MCF 10A (cell line): Measurements from ENCODE around the gene ADAMTS3. TPM values are rescaled to one million over a fixed set of nuclear protein-coding genes. Genes with fewer than 3 reads are reported as not detected.

Experiments used
- BruUV-seq: library from RNA; stranded (reverse); fragments of 400-500 nt; replicated peaks from 2 replicates; lab custom pipeline; 2021; lab: Mats Ljungman, UMichigan
- CTCF ChIA-PET: fragments of 300-600 bp; sonication (Branson Sonifier 250); formaldehyde crosslinking; extraction: SDS; loops from one replicate; lab custom pipeline; 2021; ENCODE audit warnings: antibody characterized with exemption, inconsistent platforms; lab: Yijun Ruan, JAX
- POLR2A ChIA-PET: fragments of 300-600, 350-650 bp; sonication (Branson Sonifier 250); formaldehyde crosslinking; extraction: SDS; loops from one replicate; lab custom pipeline; 2020; ENCODE audit warnings: antibody characterized with exemption, inconsistent platforms; lab: Yijun Ruan, JAX
- DNase-seq: peaks from one replicate; pipeline ENCODE4 v3.0.0-alpha.2; 2018; ENCODE audit not compliant: unreplicated experiment
- H3K27ac Mint-ChIP-seq: one replicate; pipeline ENCODE4 v1.8.0; 2022; ENCODE audit warnings: mild to moderate bottlenecking, low read depth, mixed read lengths; ENCODE audit not compliant: unreplicated experiment
- H3K27me3 Mint-ChIP-seq: one replicate; pipeline ENCODE4 v1.8.0; 2022; ENCODE audit warnings: mixed read lengths; ENCODE audit not compliant: insufficient read depth, unreplicated experiment
- H3K36me3 Mint-ChIP-seq: one replicate; pipeline ENCODE4 v1.8.0; 2022; ENCODE audit warnings: mild to moderate bottlenecking, moderate library complexity, mixed read lengths; ENCODE audit not compliant: insufficient read depth, unreplicated experiment
- H3K4me1 Mint-ChIP-seq: one replicate; pipeline ENCODE4 v1.8.0; 2022; ENCODE audit warnings: mixed read lengths; ENCODE audit not compliant: insufficient read depth, unreplicated experiment
- H3K4me3 Mint-ChIP-seq: one replicate; pipeline ENCODE4 v1.8.0; 2022; ENCODE audit warnings: mild to moderate bottlenecking, moderate library complexity, mixed read lengths; ENCODE audit not compliant: unreplicated experiment
- H3K9me3 Mint-ChIP-seq: one replicate; pipeline ENCODE4 v1.8.0; 2022; ENCODE audit warnings: mixed read lengths; ENCODE audit not compliant: unreplicated experiment
- CTCF ChIP-seq: fragments of 200-600 bp; IDR thresholded peaks from one replicate; pipeline ENCODE4 v1.8.0; 2022; ENCODE audit warnings: antibody characterized with exemption, mild to moderate bottlenecking; ENCODE audit not compliant: unreplicated experiment
- intact Hi-C: fragments of 100-400 bp; cut with micrococcal nuclease; formaldehyde crosslinking; loops from 2 replicates; pipeline ENCODE4 v1.14.1; 2022
- total RNA-seq: library from RNA; stranded (reverse); gene quantifications from 2 replicates; pipeline ENCODE4 v1.2.3, GENCODE V29; 2022

Gene ADAMTS3
- total RNA-seq, 1 experiment from 2014 or later = 0.58 TPM

- Mint-ChIP-seq H3K9me3 (no peaks in the 10 kb centered on the region), H3K4me1 (peaks cover 6% of the 10 kb centered on the region), H3K36me3 (no peaks in the 10 kb centered on the region), H3K4me3 (no peak overlapping the region), H3K27me3 (no peaks in the 10 kb centered on the region), H3K27ac (no peak overlapping the region)
- POLR2A ChIA-PET = no interaction called here
- DNase-seq = no peak
- TF ChIP-seq CTCF = no peak
- intact Hi-C loops = no loop called here
- CTCF ChIA-PET = interaction anchor here (1.3 kb wide), 1 partner anchor 52 kb away, joined by 6 read pairs; no protein-coding TSS in a partner anchor
- BruUV-seq = no TSS peak
Measured at GRCh38 chr4:72378901-72379300, 190.1 kb downstream of the ADAMTS3 start.

- CTCF ChIA-PET = interaction anchor here (0.7 to 1.3 kb wide), 2 partner anchors 37 to 50 kb away, joined by 3 to 6 read pairs; no protein-coding TSS in a partner anchor
- no peak for DNase-seq
- no peak overlapping the region for H3K27ac Mint-ChIP-seq
- intact Hi-C loops = no loop called here
- no peaks in the 10 kb centered on the region for H3K36me3 Mint-ChIP-seq
- no peak overlapping the region for H3K4me3 Mint-ChIP-seq
- BruUV-seq = no TSS peak
- TF ChIP-seq CTCF = no peak
- H3K9me3 Mint-ChIP-seq = no peaks in the 10 kb centered on the region
- H3K4me1 Mint-ChIP-seq = peaks cover 6% of the 10 kb centered on the region
- POLR2A ChIA-PET = interaction anchor here (0.7 to 1.1 kb wide), 2 partner anchors 12 to 19 kb away, joined by 3 to 4 read pairs; no protein-coding TSS in a partner anchor
- H3K27me3 Mint-ChIP-seq = no peaks in the 10 kb centered on the region
Measured at GRCh38 chr4:72377491-72378194, 191.4 kb downstream of the ADAMTS3 start.

GRCh38 chr4:72376901-72377300, 192.1 kb downstream of the ADAMTS3 start:
- ChIA-PET CTCF (interaction anchor here (0.7 kb wide), 1 partner anchor 37 kb away, joined by 3 read pairs; no protein-coding TSS in a partner anchor), POLR2A (interaction anchor here (0.7 to 1.1 kb wide), 2 partner anchors 11 to 18 kb away, joined by 3 to 4 read pairs; no protein-coding TSS in a partner anchor)
- BruUV-seq = no TSS peak
- no peak overlapping the region for H3K4me3 Mint-ChIP-seq
- no peaks in the 10 kb centered on the region for H3K36me3 Mint-ChIP-seq
- intact Hi-C loops = no loop called here
- peaks cover 6% of the 10 kb centered on the region for H3K4me1 Mint-ChIP-seq
- no peaks in the 10 kb centered on the region for H3K27me3 Mint-ChIP-seq
- no peak for TF ChIP-seq CTCF
- no peaks in the 10 kb centered on the region for H3K9me3 Mint-ChIP-seq
- DNase-seq = no peak
- H3K27ac Mint-ChIP-seq = no peak overlapping the region

GRCh38 chr4:72375073-72375736, 193.8 kb downstream of the ADAMTS3 start:
- Mint-ChIP-seq H3K36me3 (no peaks in the 10 kb centered on the region), H3K9me3 (no peaks in the 10 kb centered on the region), H3K27me3 (no peaks in the 10 kb centered on the region), H3K4me1 (peaks cover 6% of the 10 kb centered on the region), H3K27ac (peak overlapping the region; percentile 17), H3K4me3 (no peak overlapping the region)
- CTCF ChIA-PET = interaction anchor here (0.6 to 1.3 kb wide), 4 partner anchors 10 to 76 kb away, joined by 3 to 5 read pairs (median 3); no protein-coding TSS in a partner anchor
- POLR2A ChIA-PET = no interaction called here
- DNase-seq = peak; percentile 77
- no peak for TF ChIP-seq CTCF
- intact Hi-C loops = no loop called here
- no TSS peak for BruUV-seq
